ENCODE measurements around the gene HTATSF1.

- TF ChIP-seq POLR2AphosphoS5 (IDR thresholded peaks at IDR 0.05; ENCODE audit: low read depth, low read length) (no peak), RFX5 (IDR thresholded peaks at IDR 0.05; ENCODE audit: low read length) (no peak), SIN3A (IDR thresholded peaks at IDR 0.05; ENCODE audit: borderline replicate concordance, low read depth, low read length) (no peak), EZH2phosphoT487 (IDR thresholded peaks at IDR 0.05; ENCODE audit: borderline replicate concordance, low read depth) (no peak), RAD21 (IDR thresholded peaks at IDR 0.05; ENCODE audit: low read length) (no peak), MAX (IDR thresholded peaks at IDR 0.05; ENCODE audit: low read depth) (no peak), REST (IDR thresholded peaks at IDR 0.05; ENCODE audit: low read depth, low read length) (no peak), TAF1 (IDR thresholded peaks at IDR 0.05; ENCODE audit: borderline replicate concordance, low read depth, low read length) (no peak)
These were observed 44.9 kb downstream of the HTATSF1 start for GRCh38 chrX:136542281-136542680.

All from SK-N-SH (cell line).